Mucosa of gallbladder (tissue), 1 donor: ENCODE data around the gene ARL8B. TPM values are rescaled to one million over a fixed set of nuclear protein-coding genes. Genes with fewer than 3 reads are reported as not detected.
"Not testable (repeated sequence)": the region's sequence is repeated elsewhere in the genome, so short reads cannot be mapped to it uniquely, and the experiment has no call there.

Experiments used
- DNase-seq: peaks from one replicate; pipeline ENCODE4 v3.0.0-alpha.2; 2020; ENCODE audit warnings: low spot score
- total RNA-seq: library from RNA; stranded (reverse); gene quantifications from one replicate; pipeline ENCODE4 v1.2.1, GENCODE V29; 2021
- donor health status: DM: no; HTN: no; CAD: no.

Gene ARL8B
- 52.3 TPM for total RNA-seq

DNA sequence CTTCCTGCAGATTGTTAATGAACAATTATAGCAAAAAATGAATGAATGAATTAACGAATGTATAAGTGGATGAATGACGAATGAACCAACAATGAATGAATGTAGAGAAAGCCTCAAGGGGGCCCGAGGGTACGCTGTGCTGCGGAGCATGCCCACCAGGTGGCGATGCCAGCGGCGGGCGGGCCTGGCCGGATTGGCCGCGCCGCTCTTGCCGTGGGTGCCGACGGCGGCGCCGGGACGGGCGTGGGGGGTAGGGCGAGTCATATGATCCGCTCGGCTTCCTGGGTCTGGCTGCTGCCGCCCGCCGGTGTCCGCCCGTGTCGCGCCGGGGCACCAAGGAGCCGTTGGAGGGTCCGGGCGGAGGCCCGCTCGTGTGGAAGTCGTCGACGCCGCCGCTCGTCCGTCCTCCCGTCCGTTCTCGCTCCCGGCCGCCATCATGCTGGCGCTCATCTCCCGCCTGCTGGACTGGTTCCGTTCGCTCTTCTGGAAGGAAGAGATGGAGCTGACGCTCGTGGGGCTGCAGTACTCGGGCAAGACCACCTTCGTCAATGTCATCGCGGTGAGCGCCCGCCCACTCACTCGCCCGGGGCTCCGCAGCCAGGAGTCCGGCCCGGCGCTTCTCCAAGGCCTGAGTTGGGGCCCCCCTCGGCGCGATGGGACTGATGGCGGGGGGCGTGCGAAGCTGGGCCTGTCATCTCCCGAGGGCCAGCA, at the start of gene ARL8B:
TSS of gene ARL8B (plus strand) at position 263 of the 711 bp plus-strand sequence. CDS start at position 437, 174 bp downstream.
- peak; percentile 92 for DNase-seq

DNA sequence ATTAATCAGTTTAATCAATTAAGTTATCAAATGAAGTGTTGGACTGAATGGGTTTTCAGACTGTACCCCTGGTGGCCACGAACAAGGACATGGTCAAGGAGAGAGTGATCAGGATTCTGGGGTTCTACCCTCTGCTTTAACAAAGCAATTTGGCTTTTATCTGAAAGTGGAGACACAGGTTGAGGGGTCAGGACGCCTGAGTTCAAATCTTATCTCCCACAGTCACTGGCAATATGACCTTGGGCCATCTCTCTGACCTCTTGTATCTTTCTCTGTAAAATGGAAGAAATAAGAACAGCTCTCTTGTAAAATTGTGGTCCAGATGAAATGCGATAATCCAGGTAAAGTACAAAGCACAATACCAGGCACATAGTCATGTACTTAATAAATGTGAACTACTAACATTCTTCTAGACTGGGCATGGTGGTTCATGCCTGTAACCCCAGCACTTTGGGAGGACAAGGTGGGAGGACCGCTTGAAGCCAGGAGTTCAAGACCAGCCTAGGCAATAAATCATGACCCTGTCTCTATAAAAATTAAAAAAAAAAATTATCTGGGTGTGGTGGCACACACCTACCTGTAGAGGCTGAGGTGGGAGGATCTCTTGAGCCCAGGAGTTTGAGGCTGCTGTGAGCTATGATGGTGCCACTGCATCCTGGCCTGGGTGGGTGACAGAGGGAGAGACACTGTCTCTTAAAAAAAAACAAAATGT, 48.6 kb upstream of the ARL8B start:
- DNase-seq = no peak

DNA sequence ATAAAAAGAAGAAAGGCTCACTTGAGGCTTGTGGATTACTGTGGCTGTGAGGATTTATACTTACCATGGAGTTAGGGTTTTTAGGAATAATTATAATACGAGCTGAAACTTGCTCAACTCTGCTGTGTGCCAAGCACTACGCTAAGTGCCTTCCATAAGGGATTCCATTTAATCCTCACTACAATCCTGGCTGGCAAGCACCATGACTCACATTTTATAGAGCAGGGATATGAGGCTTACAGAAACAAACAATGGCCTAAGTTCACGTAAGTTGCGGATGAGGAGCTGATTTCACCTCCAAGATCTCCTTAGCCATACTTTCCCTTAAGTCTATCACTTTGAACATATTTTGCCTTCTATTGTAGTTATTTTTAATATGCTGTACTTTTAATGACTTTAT, 43.9 kb upstream of the ARL8B start:
- no peak for DNase-seq

DNA sequence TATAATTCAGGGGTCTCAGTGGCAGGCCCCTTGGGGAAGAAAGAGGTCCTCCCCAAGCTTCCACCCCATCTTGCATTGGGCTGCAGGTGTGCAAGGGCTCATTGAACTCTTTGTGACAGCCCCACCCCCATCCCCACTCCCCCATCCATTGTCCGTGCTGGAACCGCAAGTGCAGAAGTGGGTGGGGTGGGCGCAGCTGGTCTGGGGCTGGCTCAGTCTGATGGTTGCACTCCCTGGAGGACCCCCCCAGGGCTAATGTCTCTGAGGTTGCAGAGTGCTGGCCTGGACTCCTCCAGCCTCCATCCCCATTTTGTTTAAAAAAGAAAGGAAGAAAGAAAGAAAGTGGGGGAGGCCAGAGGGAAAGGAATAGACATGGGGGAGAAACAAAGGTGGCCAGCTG, 42.3 kb upstream of the ARL8B start:
- DNase-seq = no peak

DNA sequence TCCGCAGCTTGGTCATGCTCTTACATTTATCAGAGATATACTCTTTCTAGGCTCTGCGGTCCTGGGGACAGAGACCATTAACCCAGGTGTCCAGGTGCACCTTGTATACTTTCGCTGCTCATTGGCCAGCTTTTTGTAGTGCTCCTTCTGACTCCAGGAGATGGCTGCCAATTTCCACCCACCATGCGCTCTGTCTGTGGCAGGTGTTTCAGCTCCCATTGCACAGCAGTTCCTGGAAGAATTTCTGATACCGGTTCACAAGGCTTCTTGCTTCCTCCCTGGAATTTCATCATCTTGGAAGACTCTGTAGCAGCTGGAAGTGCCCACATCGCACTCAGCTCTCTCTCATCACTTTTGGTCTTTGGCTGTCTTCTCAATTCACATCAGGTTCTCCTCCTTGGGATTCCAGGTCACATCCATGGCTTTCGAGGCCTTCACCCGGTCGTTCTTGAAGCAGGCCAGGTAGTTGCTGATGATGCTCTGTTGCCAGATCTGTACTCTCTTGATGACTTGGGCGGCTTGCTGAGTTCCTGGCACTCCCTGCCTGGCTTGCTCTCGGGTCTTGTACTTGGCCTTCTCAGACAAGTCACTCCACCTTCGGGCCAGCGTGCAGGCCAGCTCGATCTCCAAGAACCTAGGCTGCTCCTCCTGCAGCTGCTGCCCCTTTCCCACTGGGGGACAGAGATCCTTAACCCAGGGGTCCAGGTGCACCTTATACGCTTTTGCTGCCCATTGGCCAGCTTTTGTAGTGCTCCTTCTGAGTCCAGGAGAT, 41.1 kb upstream of the ARL8B start:
- no peak for DNase-seq

DNA sequence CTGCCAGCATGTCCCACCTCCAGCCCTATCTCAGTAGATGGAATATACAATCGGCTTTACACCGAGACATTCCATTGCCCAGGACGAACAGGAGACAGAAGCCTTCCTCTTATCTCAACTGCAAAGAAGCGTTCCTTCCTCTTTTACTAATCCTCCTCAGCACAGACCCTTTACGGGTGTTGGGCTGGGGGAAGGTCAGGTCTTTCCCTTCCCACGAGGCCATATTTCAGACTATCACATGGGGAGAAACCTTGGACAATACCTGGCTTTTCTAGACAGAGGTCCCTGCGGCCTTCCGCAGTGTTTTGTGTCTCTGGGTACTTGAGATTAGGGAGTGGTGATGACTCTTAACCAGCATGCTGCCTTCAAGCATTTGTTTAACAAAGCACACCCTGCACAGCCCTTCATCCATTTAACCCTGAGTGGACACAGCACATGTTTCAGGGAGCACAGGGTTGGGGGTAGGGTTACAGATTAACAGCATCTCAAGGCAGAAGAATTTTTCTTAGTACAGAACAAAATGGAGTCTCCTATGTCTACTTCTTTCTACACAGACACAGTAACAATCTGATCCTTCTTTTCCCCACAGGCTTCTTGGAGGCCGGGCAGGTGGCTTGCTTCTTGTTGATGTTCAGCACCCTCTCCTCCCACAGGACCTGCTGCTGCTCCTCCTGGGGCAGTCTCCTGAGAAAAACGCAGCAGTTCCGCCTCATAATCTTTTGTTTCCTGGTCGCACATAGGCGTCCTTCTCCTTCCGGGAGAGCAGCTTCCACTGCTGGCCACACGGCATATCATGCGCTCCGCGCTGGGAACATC, 39.9 kb upstream of the ARL8B start:
- DNase-seq = not testable (repeated sequence)

DNA sequence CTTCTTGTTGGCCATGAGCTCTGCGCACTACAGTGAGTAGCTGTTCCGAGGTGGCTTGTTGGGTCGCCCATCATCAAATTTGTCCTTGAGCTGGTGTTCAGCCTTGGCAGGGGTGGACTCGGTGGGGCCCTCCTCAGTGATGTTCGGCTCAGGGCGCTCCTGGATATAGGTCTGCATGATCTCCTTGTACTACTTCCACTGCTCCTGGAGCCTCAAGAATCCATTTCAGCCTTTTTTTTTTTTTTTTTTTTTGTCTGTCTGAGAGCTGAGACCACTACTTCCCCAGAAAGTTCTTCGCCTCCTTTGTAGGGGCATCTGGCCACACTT, 39.3 kb upstream of the ARL8B start:
- DNase-seq = no peak

DNA sequence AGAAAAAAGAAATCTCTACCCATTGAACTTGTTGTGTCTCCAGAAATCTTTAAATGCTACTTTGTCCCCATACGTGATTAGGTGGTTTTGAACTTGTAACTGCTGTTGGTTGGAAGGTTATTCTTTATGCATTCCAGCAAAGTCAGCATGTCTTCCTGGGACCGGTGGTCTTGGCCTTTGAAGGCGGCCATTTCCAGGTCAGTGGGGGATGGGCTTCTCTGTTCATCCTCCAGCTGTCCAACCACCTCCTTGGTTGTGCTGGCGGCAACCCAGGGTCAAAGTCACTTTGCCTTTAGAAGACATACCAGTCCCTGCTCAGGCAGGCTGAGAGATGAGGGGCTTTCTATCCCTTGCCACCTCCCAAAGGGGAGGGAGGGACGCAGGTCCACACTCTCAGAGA, 37.9 kb upstream of the ARL8B start:
- DNase-seq = no peak

DNA sequence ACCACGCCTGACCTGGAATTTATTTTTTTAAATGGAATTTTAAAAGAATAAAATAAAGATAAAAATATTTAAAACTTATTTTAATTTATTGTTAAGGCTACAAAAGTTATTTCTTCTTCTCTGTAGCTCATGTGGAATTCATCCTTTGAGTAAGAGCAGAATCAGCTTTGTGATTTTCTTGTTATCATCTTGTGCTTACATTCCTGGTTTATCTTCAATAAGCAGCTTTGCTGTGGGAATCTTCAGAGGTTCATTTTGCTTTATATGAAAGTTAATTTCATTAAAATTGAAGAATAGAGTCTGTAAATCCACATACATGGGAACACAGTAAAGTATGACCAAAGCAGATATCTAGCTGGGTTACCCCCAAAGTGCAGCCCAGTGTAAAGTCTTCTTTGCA, 35.4 kb upstream of the ARL8B start:
- no peak for DNase-seq

DNA sequence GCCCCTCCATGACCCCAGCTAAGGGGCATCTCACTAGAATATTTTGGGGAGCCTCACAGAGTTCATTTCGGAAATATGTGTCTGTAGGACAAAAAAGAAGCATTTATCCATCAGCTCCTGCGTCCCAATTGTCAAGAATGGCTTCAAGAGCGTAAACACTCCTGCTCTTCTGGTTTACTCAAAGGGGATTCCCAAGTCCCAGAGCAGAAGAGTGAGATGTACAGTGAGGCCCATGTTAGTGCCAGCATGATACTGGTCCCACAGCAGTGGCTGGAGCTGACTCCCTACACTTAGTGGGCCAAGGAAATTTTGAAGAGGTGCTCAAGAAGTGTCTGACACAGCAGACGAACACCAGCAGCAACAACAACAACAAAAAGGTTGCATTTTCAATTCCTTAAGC, 34.9 kb upstream of the ARL8B start:
- no peak for DNase-seq

DNA sequence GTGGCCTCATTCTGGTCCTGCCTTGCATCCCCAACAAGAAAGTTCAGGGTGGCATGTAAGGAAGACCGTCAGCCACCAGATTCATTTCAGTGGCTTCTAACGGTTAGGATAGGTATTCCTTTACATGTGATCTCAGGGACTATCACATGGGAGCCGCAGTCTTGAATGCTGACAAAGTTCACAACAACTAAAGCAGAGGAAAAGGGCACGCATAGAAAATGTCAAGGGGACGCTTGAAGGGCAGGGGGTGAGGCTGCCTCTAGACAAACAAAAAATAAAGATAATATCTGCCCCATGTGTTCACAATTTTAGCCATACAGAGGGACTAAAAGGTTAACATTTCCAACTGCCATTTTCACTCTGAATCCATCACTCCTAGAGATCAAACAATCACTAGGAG, 31.9 kb upstream of the ARL8B start:
- no peak for DNase-seq

DNA sequence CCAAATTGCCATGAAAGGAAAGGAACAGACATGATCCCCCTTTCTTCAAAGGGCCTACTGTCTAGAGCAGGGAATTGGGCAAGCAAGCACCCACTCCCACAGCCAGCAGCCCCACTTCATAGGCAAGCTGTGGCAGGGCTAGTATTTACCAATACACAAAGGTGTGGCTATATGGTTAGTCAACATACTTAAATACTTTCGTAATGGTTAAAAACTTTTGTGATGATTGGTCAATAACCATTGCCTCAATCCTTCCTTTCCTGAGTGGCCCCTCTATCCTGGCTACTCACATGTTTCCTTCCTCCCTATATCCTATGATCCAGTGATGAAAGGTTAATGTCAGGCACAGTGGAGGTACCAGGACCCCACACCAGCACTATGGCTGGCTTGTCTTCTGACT, 30.1 kb upstream of the ARL8B start:
- no peak for DNase-seq

DNA sequence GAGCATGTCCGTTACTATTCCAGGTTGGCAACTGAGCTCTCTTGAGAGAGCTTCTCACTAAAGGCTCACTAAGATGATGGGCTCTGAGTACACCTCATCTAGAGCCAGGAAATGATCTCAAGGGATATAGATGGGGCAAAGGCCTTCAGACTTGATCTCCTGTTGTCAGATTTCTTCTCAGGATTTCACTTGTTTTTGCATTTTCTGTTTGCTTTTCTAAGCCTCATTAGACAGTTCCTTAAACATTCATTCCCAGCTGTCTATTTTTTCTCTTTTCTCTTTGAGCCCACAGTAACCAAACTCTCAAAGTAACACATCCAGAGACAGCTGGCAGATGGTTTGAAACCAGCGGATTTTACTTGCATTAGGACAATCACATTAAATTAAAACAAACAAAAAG, 28.4 kb upstream of the ARL8B start:
- DNase-seq = no peak

DNA sequence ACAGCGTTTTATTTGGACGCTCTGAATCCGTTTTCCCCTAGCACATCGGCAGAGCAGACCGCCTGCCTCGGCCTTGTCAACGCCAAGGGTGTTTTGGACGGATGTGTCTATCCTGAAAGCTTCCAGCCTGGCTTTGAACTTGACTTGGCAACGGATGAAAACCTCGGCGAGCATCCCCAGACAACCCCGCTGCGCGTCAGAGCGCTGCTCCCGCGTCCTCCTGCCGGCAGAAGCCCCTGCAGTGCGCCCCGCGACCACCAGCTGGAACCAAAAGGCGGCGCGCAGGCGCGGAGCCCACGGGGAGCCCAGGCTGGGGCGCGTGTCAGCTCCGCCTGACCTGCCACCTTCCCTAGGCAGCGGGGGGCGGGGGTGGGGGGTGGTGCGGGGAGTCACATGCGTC, 26.2 kb upstream of the ARL8B start:
- peak; percentile 16 for DNase-seq

DNA sequence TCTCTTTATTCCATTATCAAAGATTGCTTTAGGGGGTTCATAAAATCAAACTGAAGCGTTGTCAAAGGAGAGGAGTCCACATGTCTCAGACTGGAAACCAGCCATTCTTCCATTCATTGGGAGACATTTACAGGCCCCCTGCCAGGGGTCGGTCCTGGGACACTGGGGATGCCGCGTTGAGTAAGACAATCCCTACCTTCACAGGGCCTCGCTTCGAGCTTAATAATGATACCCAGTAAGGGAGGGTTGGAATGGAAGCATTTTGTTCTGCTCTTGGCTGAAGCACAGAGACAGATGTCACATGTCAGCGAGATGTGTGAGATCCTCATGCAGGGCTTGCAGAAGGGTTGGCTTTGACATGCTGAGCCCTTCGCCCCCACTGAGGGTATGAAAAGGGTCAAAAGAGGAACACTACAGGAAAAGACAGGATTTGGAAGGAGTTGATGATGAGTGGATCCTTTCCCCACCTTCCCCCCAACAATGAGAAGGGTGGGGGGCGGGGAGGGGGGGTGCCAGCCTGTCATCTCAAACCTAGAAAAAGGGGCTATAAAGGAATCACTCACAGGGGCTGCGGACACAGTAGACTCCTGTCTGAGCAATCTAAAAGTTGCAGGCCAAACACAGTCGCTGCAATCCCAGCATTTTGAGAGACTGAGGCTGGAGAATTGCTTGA, 25.6 kb upstream of the ARL8B start:
- no peak for DNase-seq

DNA sequence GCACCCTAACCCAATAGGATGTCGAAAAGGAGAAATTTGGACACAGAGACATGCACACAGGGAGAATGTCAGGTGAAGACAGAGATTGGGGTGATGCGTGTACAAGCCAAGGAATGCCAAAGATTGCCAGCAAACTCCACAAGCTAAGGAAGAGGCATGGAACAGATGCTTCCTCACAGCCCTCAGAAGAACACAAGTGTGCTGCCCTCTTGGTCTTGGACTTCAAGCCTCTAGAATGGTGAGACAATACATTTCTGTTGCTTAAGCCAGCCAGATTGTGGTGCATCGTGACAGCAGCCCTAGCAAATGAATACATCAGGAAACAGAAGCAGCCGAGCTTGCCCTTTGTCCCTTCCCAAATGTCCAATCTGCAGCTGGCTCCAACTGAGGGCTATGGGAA, 23.7 kb upstream of the ARL8B start:
- DNase-seq = no peak

DNA sequence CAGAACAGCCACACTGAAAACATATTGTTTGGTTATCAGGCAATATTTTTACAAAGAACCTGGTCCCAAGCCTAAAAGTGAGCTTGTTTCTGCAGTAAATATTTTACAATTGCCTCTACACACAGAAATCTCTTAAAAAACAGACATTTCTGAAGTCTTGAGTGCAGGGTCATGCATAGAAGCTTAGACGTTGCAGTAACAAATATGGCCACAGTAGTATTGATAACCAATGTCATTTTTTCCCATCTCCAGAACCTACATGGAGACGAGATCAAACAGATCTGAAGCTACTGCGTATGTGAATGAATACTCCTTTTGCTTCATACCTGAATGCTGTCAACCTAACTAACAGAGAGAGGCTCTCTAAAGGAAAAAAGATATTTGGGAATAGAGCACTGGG, 19.6 kb upstream of the ARL8B start:
- no peak for DNase-seq

DNA sequence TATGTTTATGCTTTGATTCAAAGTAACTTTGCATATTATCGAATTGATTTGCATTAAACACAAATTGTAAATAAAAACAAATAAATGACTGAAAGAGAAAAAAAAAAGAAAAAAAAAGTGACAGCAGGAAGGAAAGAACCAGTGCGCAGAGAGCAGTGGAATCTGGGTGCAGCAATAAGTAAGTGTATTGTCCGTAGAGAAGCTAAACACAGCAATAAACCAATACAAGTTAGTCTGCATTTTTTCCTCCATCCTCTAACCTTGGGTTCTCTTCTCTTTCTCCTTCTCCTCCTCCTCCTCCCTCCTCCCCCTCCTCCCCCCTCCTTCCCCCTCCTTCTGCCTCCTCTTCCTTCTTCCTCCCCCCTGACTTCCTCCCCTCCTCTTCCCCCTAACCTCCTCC, 18.3 kb upstream of the ARL8B start:
- DNase-seq = no peak

DNA sequence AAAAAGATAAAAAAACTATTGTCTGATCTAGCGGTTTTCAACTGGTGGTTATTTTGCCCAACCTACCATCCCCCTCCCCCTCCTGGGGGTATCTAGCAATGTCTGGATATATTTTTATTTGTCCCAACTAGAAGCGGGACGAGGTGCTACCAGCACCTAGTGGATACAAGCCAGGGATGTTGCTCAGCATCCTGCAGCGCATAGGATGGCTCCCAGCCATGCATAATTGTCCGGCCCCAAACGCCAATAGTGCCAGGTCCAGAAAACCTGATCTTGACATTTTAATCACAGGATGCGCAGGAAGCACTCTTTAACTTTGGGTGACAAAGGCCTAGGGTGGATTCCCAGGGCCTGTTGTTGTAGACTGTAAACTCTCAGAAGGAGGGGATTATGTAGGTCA, 17.0 kb upstream of the ARL8B start:
- DNase-seq = no peak

DNA sequence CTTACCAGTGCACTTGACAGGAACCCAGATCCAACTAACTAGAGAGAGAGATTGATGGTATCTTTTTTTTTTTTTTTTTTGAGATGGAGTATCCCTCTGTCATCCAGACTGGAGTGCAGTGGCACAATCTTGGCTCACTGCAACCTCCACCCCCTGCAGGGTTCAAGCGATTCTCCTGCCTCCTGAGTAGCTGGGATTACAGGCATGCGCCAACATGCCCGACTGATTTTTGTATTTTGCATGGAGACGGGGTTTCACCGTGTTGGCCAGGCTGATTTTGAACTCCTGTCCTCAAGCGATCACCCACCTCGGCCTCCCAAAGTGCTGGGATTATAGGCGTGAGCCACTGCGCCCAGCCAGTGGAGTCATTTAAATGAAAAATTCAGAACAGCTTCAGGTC, 15.7 kb upstream of the ARL8B start:
- DNase-seq = not testable (repeated sequence)

DNA sequence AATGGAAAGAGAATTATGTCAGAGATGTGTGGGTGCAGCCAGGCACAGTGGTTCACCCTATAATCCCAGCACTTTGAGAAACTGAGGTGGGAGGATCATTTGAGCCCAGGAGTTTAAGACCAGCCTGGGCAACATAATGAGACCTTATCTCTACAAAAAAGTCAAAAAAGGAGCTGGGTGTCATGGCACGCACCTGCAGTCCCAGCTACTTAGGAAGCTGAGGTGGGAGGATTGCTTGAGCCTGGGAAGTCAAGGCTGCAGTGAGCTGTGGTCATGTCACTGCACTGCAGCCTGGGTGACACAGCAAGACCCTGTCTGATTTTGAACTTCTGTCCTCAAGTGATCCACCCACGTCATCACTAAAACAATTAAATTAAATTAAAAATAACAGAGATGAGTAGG, 15.2 kb upstream of the ARL8B start:
- DNase-seq = not testable (repeated sequence)

DNA sequence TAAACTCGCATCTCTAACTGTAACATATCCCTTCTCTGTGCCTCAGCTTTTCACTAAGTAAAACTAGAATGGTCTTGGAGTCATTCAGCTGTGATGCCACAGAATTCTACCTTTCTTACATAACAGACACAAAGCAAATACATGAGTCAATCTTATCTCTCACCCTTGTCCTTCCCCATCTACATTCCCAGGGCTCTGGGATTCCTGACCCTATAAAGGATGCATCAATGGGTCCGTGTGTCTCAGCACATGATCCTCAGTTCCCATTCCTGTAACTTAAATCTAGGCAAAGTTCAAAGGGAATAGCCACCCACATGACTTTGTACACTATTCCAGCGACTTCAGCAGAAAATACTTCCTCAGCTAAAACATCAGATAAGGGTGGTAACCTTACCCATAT, 11.8 kb upstream of the ARL8B start:
- no peak for DNase-seq
